Stimulated activated naive CD8-positive, alpha-beta T cell treated with anti-CD3 and anti-CD28 coated beads, Interleukin-15, amount 100 ng/mL, for 72 hours (primary cell): ENCODE results near the gene BTBD2.
A peak's percentile ranks its signal among the peaks of the same experiment; 100 is the strongest.

ENCODE experiments used
- ATAC-seq: fragments of 150-1000 bp; cut with Tn5 transposase; 2 replicates; pipeline ENCODE4 v1.10.0; 2021; ENCODE audit warnings: mild to moderate bottlenecking, moderate library complexity
- DNase-seq, 2 donors: peaks; one replicate each; pipeline ENCODE4 v3.0.0; 2021 to 2022
- H3K27ac Mint-ChIP-seq, 2 donors: one replicate each; pipeline ENCODE4 v1.8.0; 2022; ENCODE audit warnings: mild to moderate bottlenecking in 2 of 2, mixed read lengths in 2 of 2, moderate library complexity in 2 of 2
- H3K27me3 Mint-ChIP-seq: one replicate; pipeline ENCODE4 v1.8.0; 2022; ENCODE audit warnings: mixed read lengths
- H3K4me1 Mint-ChIP-seq: one replicate; pipeline ENCODE4 v1.8.0; 2022; ENCODE audit warnings: mild to moderate bottlenecking, mixed read lengths
- H3K4me3 Mint-ChIP-seq, 2 donors: one replicate each; pipeline ENCODE4 v1.8.0; 2022; ENCODE audit warnings: mild to moderate bottlenecking in 2 of 2, mixed read lengths in 2 of 2, moderate library complexity in 1 of 2
- H3K9me3 Mint-ChIP-seq, 2 donors: one replicate each; pipeline ENCODE4 v1.8.0; 2022; ENCODE audit warnings: mixed read lengths in 2 of 2

Gene BTBD2

GRCh38 chr19:1953441-1954094 lies 61.9 kb downstream of the BTBD2 start:
- DNase-seq: no peak
- Mint-ChIP-seq H3K9me3 (no peaks in the 10 kb centered on the region), H3K4me3 (no peak overlapping the region), H3K27me3 (no peaks in the 10 kb centered on the region), H3K4me1 (peaks cover 66% of the 10 kb centered on the region), H3K27ac (peak overlapping the region in 1 of 2 donors; percentile 80)
- no peak for ATAC-seq

GRCh38 chr19:1953037-1953436 lies 62.5 kb downstream of the BTBD2 start:
- DNase-seq (no peak), ATAC-seq (no peak)
- Mint-ChIP-seq H3K4me1 (peaks cover 68% of the 10 kb centered on the region), H3K27ac (no peak overlapping the region), H3K9me3 (no peaks in the 10 kb centered on the region), H3K27me3 (no peaks in the 10 kb centered on the region), H3K4me3 (no peak overlapping the region)

- Mint-ChIP-seq H3K9me3 (no peaks in the 10 kb centered on the region), H3K4me3 (no peak overlapping the region), H3K27me3 (no peaks in the 10 kb centered on the region), H3K27ac (no peak overlapping the region), H3K4me1 (peaks cover 66% of the 10 kb centered on the region)
- ATAC-seq: no peak
- DNase-seq: no peak
These were observed 62.9 kb downstream of the BTBD2 start for GRCh38 chr19:1952635-1953034.

GRCh38 chr19:1950640-1951039 lies 64.9 kb downstream of the BTBD2 start:
- DNase-seq: no peak

GRCh38 chr19:1949304-1950101 lies 66.0 kb downstream of the BTBD2 start:
- no peak overlapping the region for H3K27ac Mint-ChIP-seq
- no peaks in the 10 kb centered on the region for H3K27me3 Mint-ChIP-seq
- DNase-seq (no peak), ATAC-seq (no peak)
- no peaks in the 10 kb centered on the region for H3K9me3 Mint-ChIP-seq
- peaks cover 55% of the 10 kb centered on the region for H3K4me1 Mint-ChIP-seq
- no peak overlapping the region for H3K4me3 Mint-ChIP-seq

More at GRCh38 chr19:1950640-1951039, 64.9 kb downstream of the BTBD2 start:
- Mint-ChIP-seq H3K4me3 (no peak overlapping the region), H3K4me1 (peaks cover 55% of the 10 kb centered on the region), H3K27ac (peak overlapping the region in 1 of 2 donors; percentile 30), H3K27me3 (no peaks in the 10 kb centered on the region), H3K9me3 (no peaks in the 10 kb centered on the region)
- no peak for ATAC-seq

GRCh38 chr19:1947651-1948209 lies 67.8 kb downstream of the BTBD2 start:
- ATAC-seq (no peak), DNase-seq (no peak)
- Mint-ChIP-seq H3K9me3 (no peaks in the 10 kb centered on the region), H3K27ac (no peak overlapping the region), H3K4me1 (peaks cover 60% of the 10 kb centered on the region), H3K27me3 (no peaks in the 10 kb centered on the region), H3K4me3 (no peak overlapping the region)

- H3K27ac Mint-ChIP-seq: no peak overlapping the region
- DNase-seq (peak in 1 of 2 donors; percentile 26), ATAC-seq (no peak)
- H3K4me3 Mint-ChIP-seq: no peak overlapping the region
- peaks cover 58% of the 10 kb centered on the region for H3K4me1 Mint-ChIP-seq
- H3K9me3 Mint-ChIP-seq: no peaks in the 10 kb centered on the region
- H3K27me3 Mint-ChIP-seq: no peaks in the 10 kb centered on the region
These were observed 69.6 kb downstream of the BTBD2 start for GRCh38 chr19:1945899-1946298.

- DNase-seq (no peak), ATAC-seq (no peak)
- no peak overlapping the region for H3K27ac Mint-ChIP-seq
- no peaks in the 10 kb centered on the region for H3K27me3 Mint-ChIP-seq
- H3K9me3 Mint-ChIP-seq: no peaks in the 10 kb centered on the region
- peak overlapping the region in 1 of 2 donors; percentile 29 for H3K4me3 Mint-ChIP-seq
- H3K4me1 Mint-ChIP-seq: peaks cover 52% of the 10 kb centered on the region
These were observed 70.5 kb downstream of the BTBD2 start for GRCh38 chr19:1944916-1945561.

GRCh38 chr19:1944088-1944915 lies 71.2 kb downstream of the BTBD2 start:
- Mint-ChIP-seq H3K9me3 (no peaks in the 10 kb centered on the region), H3K27ac (peak overlapping the region in 1 of 2 donors; percentile 33)
- ATAC-seq: no peak

GRCh38 chr19:1943661-1944087 lies 71.8 kb downstream of the BTBD2 start:
- H3K9me3 Mint-ChIP-seq: no peaks in the 10 kb centered on the region
- peaks cover 46% of the 10 kb centered on the region for H3K4me1 Mint-ChIP-seq

More at GRCh38 chr19:1944088-1944915, 71.2 kb downstream of the BTBD2 start:
- H3K4me1 Mint-ChIP-seq: peaks cover 52% of the 10 kb centered on the region
- peak overlapping the region; percentile 28 to 46 for H3K4me3 Mint-ChIP-seq
- H3K27me3 Mint-ChIP-seq: no peaks in the 10 kb centered on the region
- DNase-seq: no peak

GRCh38 chr19:1942934-1943555 lies 72.5 kb downstream of the BTBD2 start:
- Mint-ChIP-seq H3K27ac (peak overlapping the region; percentile 8 to 78), H3K4me1 (peaks cover 43% of the 10 kb centered on the region), H3K9me3 (no peaks in the 10 kb centered on the region), H3K27me3 (no peaks in the 10 kb centered on the region), H3K4me3 (peak overlapping the region; percentile 94)
- ATAC-seq (no peak), DNase-seq (no peak)

More at GRCh38 chr19:1943661-1944087, 71.8 kb downstream of the BTBD2 start:
- ATAC-seq (no peak), DNase-seq (no peak)
- Mint-ChIP-seq H3K4me3 (peak overlapping the region; percentile 94), H3K27me3 (no peaks in the 10 kb centered on the region), H3K27ac (peak overlapping the region; percentile 46 to 78)

GRCh38 chr19:1942078-1942933 lies 73.2 kb downstream of the BTBD2 start:
- Mint-ChIP-seq H3K4me1 (peaks cover 43% of the 10 kb centered on the region), H3K9me3 (no peaks in the 10 kb centered on the region), H3K27me3 (no peaks in the 10 kb centered on the region), H3K27ac (peak overlapping the region; percentile 84 to 94), H3K4me3 (peak overlapping the region; percentile 94)
- peak; percentile 60 to 75 for DNase-seq
- peak; percentile 73 for ATAC-seq

GRCh38 chr19:1941146-1942077 lies 74.1 kb downstream of the BTBD2 start, which contains the start of gene CSNK1G2:
CSNK1G2 (plus strand) TSS chr19:1941172; CDS start chr19:1969773, 28,601 bp downstream.
- Mint-ChIP-seq H3K9me3 (no peaks in the 10 kb centered on the region), H3K4me3 (peak within 1 kb of the TSS; percentile 94), H3K27me3 (no peaks in the 10 kb centered on the region), H3K27ac (peak within 1 kb of the TSS; percentile 84 to 94), H3K4me1 (peaks cover 43% of the 10 kb centered on the region)
- ATAC-seq (peak; percentile 51), DNase-seq (peak in 1 of 2 donors; percentile 27)
